Measurements from ENCODE around the gene LTF. TPM values are rescaled to one million over a fixed set of nuclear protein-coding genes. Genes with fewer than 3 reads are reported as not detected.

Gene LTF
- total and polyA plus RNA-seq, 3 donors from 2014 or later: 0.31 to 7.8 (median 0.43) TPM

Other genes with a start within 250 kb of the LTF start
- gene CCR3, start 222.4 kb downstream of the LTF start, total RNA-seq: not detected
- gene CCR3, start 222.4 kb downstream of the LTF start, polyA plus RNA-seq (ENCODE audit: insufficient read depth, low read depth, low replicate concordance): not detected
- 1 to 10 TPM in 1 of 2 donors, not detected in 1; 1.2 TPM for gene CCR2, start 110.8 kb downstream of the LTF start, total RNA-seq
- gene CCR2, start 110.8 kb downstream of the LTF start, polyA plus RNA-seq (ENCODE audit: insufficient read depth, low read depth, low replicate concordance): 2.7 TPM
- under 1 TPM in 1 of 2 donors, not detected in 1; 0.56 TPM for gene CCR5, start 94.0 kb downstream of the LTF start, total RNA-seq
- 3.3 TPM for gene CCR5, start 94.0 kb downstream of the LTF start, polyA plus RNA-seq (ENCODE audit: insufficient read depth, low read depth, low replicate concordance)
- under 1 TPM; 0.31 to 0.87 TPM for gene CCRL2, start 57.6 kb downstream of the LTF start, total RNA-seq
- 1.2 TPM for gene CCRL2, start 57.6 kb downstream of the LTF start, polyA plus RNA-seq (ENCODE audit: insufficient read depth, low read depth, low replicate concordance)
- 1 to 10 TPM in 1 of 2 donors, under 1 TPM in 1; 0.50 to 1.1 TPM for gene RTP3, start 33.1 kb upstream of the LTF start, total RNA-seq
- 2.0 TPM for gene RTP3, start 33.1 kb upstream of the LTF start, polyA plus RNA-seq (ENCODE audit: insufficient read depth, low read depth, low replicate concordance)
- under 1 TPM; 0.71 to 0.99 TPM for gene LRRC2, start 101.4 kb upstream of the LTF start, total RNA-seq
- gene LRRC2, start 101.4 kb upstream of the LTF start, polyA plus RNA-seq (ENCODE audit: insufficient read depth, low read depth, low replicate concordance): 2.2 TPM
- gene FAM240A, start 147.6 kb upstream of the LTF start, total RNA-seq: not detected
- not detected for gene FAM240A, start 147.6 kb upstream of the LTF start, polyA plus RNA-seq (ENCODE audit: insufficient read depth, low read depth, low replicate concordance)
- 10 to 100 TPM in 1 of 2 donors, 1 to 10 TPM in 1; 5.4 to 11.2 TPM for gene ALS2CL, start 228.8 kb upstream of the LTF start, total RNA-seq
- gene ALS2CL, start 228.8 kb upstream of the LTF start, polyA plus RNA-seq (ENCODE audit: insufficient read depth, low read depth, low replicate concordance): 4.4 TPM
- 1 to 10 TPM; 1.5 to 2.3 TPM for gene TMIE, start 236.5 kb upstream of the LTF start, total RNA-seq
- gene TMIE, start 236.5 kb upstream of the LTF start, polyA plus RNA-seq (ENCODE audit: insufficient read depth, low read depth, low replicate concordance): 1.8 TPM

Measured in testis (tissue), 3 donors.